GM21619 (cell line): ENCODE data around the gene CCT5.
"Not testable (repeated sequence)": the region's sequence is repeated elsewhere in the genome, so short reads cannot be mapped to it uniquely, and the experiment has no call there.

Experiments used
- ATAC-seq: cut with Tn5 transposase; IDR thresholded peaks from one replicate; pipeline ENCODE4 v1.9.1; 2021; ENCODE audit not compliant: unreplicated experiment

CCT5 gene

GRCh38 chr5:10275460-10275859 lies 25.4 kb downstream of the CCT5 start:
- ATAC-seq = no peak

- ATAC-seq = no peak
Observed at GRCh38 chr5:10275991-10276390, 25.9 kb downstream of the CCT5 start.

- no peak for ATAC-seq
Observed at GRCh38 chr5:10276691-10277090, 26.6 kb downstream of the CCT5 start.

- no peak for ATAC-seq
Observed at GRCh38 chr5:10277773-10278630, 27.9 kb downstream of the CCT5 start.

GRCh38 chr5:10278658-10279279 lies 28.7 kb downstream of the CCT5 start:
- no peak for ATAC-seq

GRCh38 chr5:10279328-10279727 lies 29.2 kb downstream of the CCT5 start:
- ATAC-seq = no peak

GRCh38 chr5:10279925-10280720 lies 30.0 kb downstream of the CCT5 start:
- ATAC-seq = no peak

- peak; percentile 94 for ATAC-seq
Observed at GRCh38 chr5:10283927-10284635, 34.0 kb downstream of the CCT5 start.

- ATAC-seq = not testable (repeated sequence)
Observed at GRCh38 chr5:10285362-10285761, 35.3 kb downstream of the CCT5 start.

- no peak for ATAC-seq
Observed at GRCh38 chr5:10286162-10286861, 36.2 kb downstream of the CCT5 start.

GRCh38 chr5:10286862-10287227 lies 36.8 kb downstream of the CCT5 start:
- no peak for ATAC-seq

- no peak for ATAC-seq
Observed at GRCh38 chr5:10288592-10289219, 38.6 kb downstream of the CCT5 start.

GRCh38 chr5:10289353-10289752 lies 39.3 kb downstream of the CCT5 start:
- no peak for ATAC-seq

- no peak for ATAC-seq
Observed at GRCh38 chr5:10289991-10290390, 39.9 kb downstream of the CCT5 start.

GRCh38 chr5:10290438-10290837 lies 40.4 kb downstream of the CCT5 start:
- no peak for ATAC-seq

GRCh38 chr5:10291692-10292339 lies 41.7 kb downstream of the CCT5 start:
- no peak for ATAC-seq

GRCh38 chr5:10293907-10294662 lies 44.0 kb downstream of the CCT5 start:
- no peak for ATAC-seq

- no peak for ATAC-seq
Observed at GRCh38 chr5:10295619-10296326, 45.7 kb downstream of the CCT5 start.
